GM23248 (cell line): ENCODE results near the gene FOXRED2. TPM values are rescaled to one million over a fixed set of nuclear protein-coding genes. Genes with fewer than 3 reads are reported as not detected.

Source experiments
- DNase-seq: peaks from one replicate; pipeline ENCODE4 v3.0.0-alpha.2; 2015
- H2AFZ ChIP-seq: fragments of 200-600 bp; sonication (generic); 2 replicates; pipeline ENCODE4 v1.6.1; 2016; ENCODE audit warnings: antibody characterized with exemption
- H3F3A ChIP-seq: fragments of 200-600 bp; sonication (generic); 2 replicates; pipeline ENCODE4 v1.6.1; 2016; ENCODE audit warnings: mild to moderate bottlenecking, antibody characterized with exemption, mixed run types; ENCODE audit not compliant: insufficient read depth
- H3K27ac ChIP-seq: fragments of 200-600 bp; sonication (generic); 2 replicates; pipeline ENCODE4 v1.5.1; 2016; ENCODE audit warnings: mild to moderate bottlenecking
- H3K27me3 ChIP-seq: fragments of 200-600 bp; sonication (generic); replicated peaks from 2 replicates; pipeline ENCODE4 v1.6.1; 2016; ENCODE audit warnings: mild to moderate bottlenecking; ENCODE audit not compliant: insufficient read depth
- H3K36me3 ChIP-seq: fragments of 200-600 bp; sonication (generic); 2 replicates; pipeline ENCODE4 v1.6.1; 2016; ENCODE audit warnings: low read depth, mild to moderate bottlenecking
- H3K4me1 ChIP-seq: fragments of 200-600 bp; sonication (generic); 2 replicates; pipeline ENCODE4 v1.6.1; 2016; ENCODE audit warnings: mild to moderate bottlenecking; ENCODE audit not compliant: insufficient read depth
- H3K4me2 ChIP-seq: fragments of 200-600 bp; sonication (generic); one replicate; pipeline ENCODE4 v1.6.1; 2016; ENCODE audit warnings: mild to moderate bottlenecking; ENCODE audit not compliant: unreplicated experiment
- H3K4me3 ChIP-seq: fragments of 200-600 bp; sonication (generic); 2 replicates; pipeline ENCODE4 v1.5.1; 2016; ENCODE audit warnings: mild to moderate bottlenecking
- H3K79me2 ChIP-seq: fragments of 200-600 bp; sonication (generic); 2 replicates; pipeline ENCODE4 v1.6.1; 2016; ENCODE audit warnings: mild to moderate bottlenecking; ENCODE audit not compliant: insufficient read depth
- H3K9ac ChIP-seq: fragments of 200-600 bp; sonication (generic); 2 replicates; pipeline ENCODE4 v1.6.1; 2016; ENCODE audit warnings: mild to moderate bottlenecking
- H3K9me2 ChIP-seq: fragments of 200-600 bp; sonication (generic); 2 replicates; pipeline ENCODE4 v1.6.1; 2016; ENCODE audit warnings: mixed run types, mild to moderate bottlenecking, moderate library complexity; ENCODE audit not compliant: insufficient read depth
- H3K9me3 ChIP-seq: fragments of 200-600 bp; sonication (generic); one replicate; pipeline ENCODE4 v1.6.1; 2017; ENCODE audit warnings: low read depth
- H4K20me1 ChIP-seq: fragments of 200-600 bp; sonication (generic); 2 replicates; pipeline ENCODE4 v1.6.0; 2016; ENCODE audit not compliant: insufficient read depth
- EZH2 ChIP-seq: fragments of 200-600 bp; sonication (generic); IDR thresholded peaks from 2 replicates; pipeline ENCODE4 v1.6.1; 2018; ENCODE audit warnings: antibody characterized with exemption, mild to moderate bottlenecking; ENCODE audit not compliant: insufficient read depth, poor library complexity, severe bottlenecking
- EZH2phosphoT487 ChIP-seq: fragments of 200-600 bp; sonication (generic); IDR thresholded peaks from 2 replicates; pipeline ENCODE4 v1.6.1; 2018; ENCODE audit warnings: antibody characterized with exemption, moderate library complexity, mild to moderate bottlenecking, low read depth; ENCODE audit not compliant: insufficient read depth
- WGBS, 2 experiments: methylation state at CpG; one replicate each; pipeline ENCODE4 v1.1.6; 2015 to 2017; ENCODE audit warnings: low lambda C conversion rate in 2 of 2, low coverage in 1 of 2; ENCODE audit errors: missing lambda C conversion rate in 2 of 2; 5-methylcytosine and 5-hydroxymethylcytosine counted together
- in situ Hi-C: fragments of 300-500 bp; cut with MboI; formaldehyde crosslinking; loops from 2 replicates; pipeline ENCODE4 v1.15.0; 2020
- polyA plus RNA-seq: library from polyadenylated mRNA; unstranded; fragments of >200 nt; fragmentation: Nextera tagmentation; extraction: Ambion mirVana; gene quantifications from 2 replicates; pipeline ENCODE4 v1.2.1, GENCODE V29; 2016
- total RNA-seq: library from RNA; depleted of rRNA; stranded (reverse); fragments of >200 nt; shearing (Covaris generic); gene quantifications from 2 replicates; pipeline ENCODE4 v1.2.3, GENCODE V29; 2014

FOXRED2 gene
- total and polyA plus RNA-seq, 2 experiments from 2014 or later: 4.2 to 5.0 TPM

DNA sequence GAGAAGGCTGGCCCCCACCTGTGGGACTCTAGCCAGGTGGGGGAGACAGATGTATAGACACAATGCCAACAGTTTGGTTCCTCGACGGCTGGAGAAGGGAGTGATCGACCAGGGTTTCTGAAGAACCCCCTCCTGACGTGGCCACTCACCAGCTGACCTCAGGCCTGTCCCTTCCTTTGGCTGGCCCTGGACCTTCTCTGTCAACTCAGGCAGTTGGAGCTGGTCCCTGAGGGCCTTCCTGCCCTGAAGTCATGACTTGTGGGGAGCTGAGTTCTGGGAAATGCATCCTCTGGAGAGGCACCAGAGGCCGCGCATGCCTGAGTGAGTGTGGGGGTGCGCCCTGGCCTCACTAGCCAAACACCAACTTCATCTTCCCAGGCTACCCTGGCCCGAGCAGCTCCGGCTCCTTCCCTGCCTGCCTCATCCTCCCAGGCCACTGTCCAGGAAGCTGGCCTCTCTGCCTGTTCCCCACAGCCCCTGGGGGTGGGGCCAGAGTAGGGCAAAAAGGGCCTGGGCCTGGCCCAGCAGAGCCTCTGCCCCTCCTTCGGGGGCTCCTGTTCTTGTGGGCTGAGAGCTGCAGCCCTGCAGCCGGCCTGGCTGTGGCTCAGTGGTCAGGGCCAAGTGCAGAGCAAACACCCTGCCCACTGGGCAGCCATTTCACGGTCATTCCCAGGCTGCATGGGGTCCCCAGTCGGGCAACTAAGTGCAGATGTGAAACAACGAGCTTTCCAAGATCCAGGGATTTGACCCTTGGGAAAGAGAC is 49.0 kb downstream of the FOXRED2 start:
- 74 to 76% methylated on average over 14 of the region's 14 CpGs for WGBS, 2 experiments

DNA sequence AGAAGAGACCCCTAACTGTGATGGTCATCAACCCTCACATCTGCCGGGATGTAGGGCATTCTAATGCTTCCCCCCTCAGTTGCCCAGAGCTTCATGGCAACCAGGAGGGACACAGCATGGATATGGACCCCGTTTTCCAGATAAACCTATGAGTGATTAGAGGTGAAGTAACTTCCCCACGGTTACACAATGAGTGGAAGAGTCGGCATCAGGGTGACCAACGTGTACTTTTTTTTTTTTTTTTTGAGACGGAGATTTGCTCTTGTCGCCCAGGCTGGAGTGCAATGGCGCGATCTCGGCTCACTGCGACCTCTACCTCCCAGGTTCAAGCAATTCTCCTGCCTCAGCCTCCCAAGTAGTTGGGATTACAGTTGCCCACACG is 50.4 kb downstream of the FOXRED2 start:
- WGBS, 2 experiments: 81% methylated on average over 12 of the region's 12 CpGs
- Histone ChIP-seq H3K27ac (no peak overlapping the region), H3F3A (peaks cover 7% of the 10 kb centered on the region; the same call in 1 of the 2 replicates), H3K9me3 (no peaks in the 10 kb centered on the region), H3K79me2 (no peaks in the 10 kb centered on the region), H3K9me2 (no peaks in the 10 kb centered on the region), H3K27me3 (no peaks in the 10 kb centered on the region), H3K4me3 (no peak overlapping the region), H3K4me1 (peaks cover 6% of the 10 kb centered on the region; the same call in 1 of the 2 replicates), H3K4me2 (no peak overlapping the region), H4K20me1 (no peaks in the 10 kb centered on the region), H3K9ac (no peak overlapping the region), H3K36me3 (no peaks in the 10 kb centered on the region), H2AFZ (no peak overlapping the region)
- TF ChIP-seq EZH2 (no peak), EZH2phosphoT487 (no peak)
- in situ Hi-C loops: no loop called here
- no peak for DNase-seq

More for the DNA sequence above, 49.0 kb downstream of the FOXRED2 start:
- H3K4me1 ChIP-seq: peaks cover 10% of the 10 kb centered on the region
- H3K9ac ChIP-seq: no peak overlapping the region
- TF ChIP-seq EZH2phosphoT487 (no peak), EZH2 (no peak)
- no peaks in the 10 kb centered on the region for H3K36me3 ChIP-seq
- H3K4me3 ChIP-seq: no peak overlapping the region
- no peak overlapping the region for H3K4me2 ChIP-seq
- H4K20me1 ChIP-seq: no peaks in the 10 kb centered on the region
- H2AFZ ChIP-seq: no peak overlapping the region
- H3K27ac ChIP-seq: no peak overlapping the region
- no peaks in the 10 kb centered on the region for H3K9me2 ChIP-seq
- no peaks in the 10 kb centered on the region for H3K27me3 ChIP-seq
- no peaks in the 10 kb centered on the region for H3K9me3 ChIP-seq
- H3F3A ChIP-seq: peaks cover 7% of the 10 kb centered on the region; the same call in 1 of the 2 replicates
- DNase-seq: peak; percentile 45
- no peaks in the 10 kb centered on the region for H3K79me2 ChIP-seq
- in situ Hi-C loops: no loop called here

- no peaks in the 10 kb centered on the region for H3K9me2 ChIP-seq
- H3K4me1 ChIP-seq: peaks cover 7% of the 10 kb centered on the region; the same call in 1 of the 2 replicates
- H3K27ac ChIP-seq: no peak overlapping the region
- H3K4me3 ChIP-seq: peak overlapping the region; percentile 75
- no peaks in the 10 kb centered on the region for H3K27me3 ChIP-seq
- TF ChIP-seq EZH2phosphoT487 (no peak), EZH2 (no peak)
- in situ Hi-C loops: no loop called here
- peaks cover 7% of the 10 kb centered on the region; the same call in 1 of the 2 replicates for H3F3A ChIP-seq
- H3K9ac ChIP-seq: no peak overlapping the region
- H3K4me2 ChIP-seq: peak overlapping the region; percentile 74
- no peaks in the 10 kb centered on the region for H4K20me1 ChIP-seq
- WGBS, 2 experiments: 74 to 75% methylated on average over 21 of the region's 21 CpGs
- H3K79me2 ChIP-seq: no peaks in the 10 kb centered on the region
- peak overlapping the region; percentile 81 for H2AFZ ChIP-seq
- no peak for DNase-seq
- no peaks in the 10 kb centered on the region for H3K9me3 ChIP-seq
- no peaks in the 10 kb centered on the region for H3K36me3 ChIP-seq
Measured at GRCh38 chr22:36455571-36456463, 51.0 kb downstream of the FOXRED2 start.

GRCh38 chr22:36454916-36455570 is 51.8 kb downstream of the FOXRED2 start:
- no peaks in the 10 kb centered on the region for H4K20me1 ChIP-seq
- peak; percentile 85 for DNase-seq
- in situ Hi-C loops: no loop called here
- peak overlapping the region; percentile 75 for H3K4me3 ChIP-seq
- TF ChIP-seq EZH2phosphoT487 (no peak), EZH2 (no peak)
- no peaks in the 10 kb centered on the region for H3K79me2 ChIP-seq
- peak overlapping the region; percentile 81 for H2AFZ ChIP-seq
- H3K27ac ChIP-seq: no peak overlapping the region
- H3F3A ChIP-seq: peaks cover 7% of the 10 kb centered on the region; the same call in 1 of the 2 replicates
- peak overlapping the region; percentile 41 for H3K9ac ChIP-seq
- peaks cover 7% of the 10 kb centered on the region; the same call in 1 of the 2 replicates for H3K4me1 ChIP-seq
- H3K27me3 ChIP-seq: no peaks in the 10 kb centered on the region
- WGBS, 2 experiments: 5 to 7% methylated on average over 50 to 58 of the region's 61 CpGs
- H3K9me3 ChIP-seq: no peaks in the 10 kb centered on the region
- H3K4me2 ChIP-seq: peak overlapping the region; percentile 74
- no peaks in the 10 kb centered on the region for H3K36me3 ChIP-seq
- no peaks in the 10 kb centered on the region for H3K9me2 ChIP-seq
